Measurements from ENCODE around the gene SLC16A3.

The SLC16A3 gene

DNA sequence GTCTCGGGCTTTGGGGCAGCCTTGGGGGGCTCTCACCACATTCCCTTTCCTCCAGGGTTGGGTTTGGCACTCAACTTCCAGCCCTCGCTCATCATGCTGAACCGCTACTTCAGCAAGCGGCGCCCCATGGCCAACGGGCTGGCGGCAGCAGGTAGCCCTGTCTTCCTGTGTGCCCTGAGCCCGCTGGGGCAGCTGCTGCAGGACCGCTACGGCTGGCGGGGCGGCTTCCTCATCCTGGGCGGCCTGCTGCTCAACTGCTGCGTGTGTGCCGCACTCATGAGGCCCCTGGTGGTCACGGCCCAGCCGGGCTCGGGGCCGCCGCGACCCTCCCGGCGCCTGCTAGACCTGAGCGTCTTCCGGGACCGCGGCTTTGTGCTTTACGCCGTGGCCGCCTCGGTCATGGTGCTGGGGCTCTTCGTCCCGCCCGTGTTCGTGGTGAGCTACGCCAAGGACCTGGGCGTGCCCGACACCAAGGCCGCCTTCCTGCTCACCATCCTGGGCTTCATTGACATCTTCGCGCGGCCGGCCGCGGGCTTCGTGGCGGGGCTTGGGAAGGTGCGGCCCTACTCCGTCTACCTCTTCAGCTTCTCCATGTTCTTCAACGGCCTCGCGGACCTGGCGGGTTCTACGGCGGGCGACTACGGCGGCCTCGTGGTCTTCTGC, 8.4 kb downstream of the SLC16A3 start:
- H3K4me3 ChIP-seq (ENCODE audit: control insufficient read depth, low read depth, low read length), result no peak overlapping the region
- no peak for DNase-seq (ENCODE audit: low read depth)
- TF ChIP-seq, protein P1, sequence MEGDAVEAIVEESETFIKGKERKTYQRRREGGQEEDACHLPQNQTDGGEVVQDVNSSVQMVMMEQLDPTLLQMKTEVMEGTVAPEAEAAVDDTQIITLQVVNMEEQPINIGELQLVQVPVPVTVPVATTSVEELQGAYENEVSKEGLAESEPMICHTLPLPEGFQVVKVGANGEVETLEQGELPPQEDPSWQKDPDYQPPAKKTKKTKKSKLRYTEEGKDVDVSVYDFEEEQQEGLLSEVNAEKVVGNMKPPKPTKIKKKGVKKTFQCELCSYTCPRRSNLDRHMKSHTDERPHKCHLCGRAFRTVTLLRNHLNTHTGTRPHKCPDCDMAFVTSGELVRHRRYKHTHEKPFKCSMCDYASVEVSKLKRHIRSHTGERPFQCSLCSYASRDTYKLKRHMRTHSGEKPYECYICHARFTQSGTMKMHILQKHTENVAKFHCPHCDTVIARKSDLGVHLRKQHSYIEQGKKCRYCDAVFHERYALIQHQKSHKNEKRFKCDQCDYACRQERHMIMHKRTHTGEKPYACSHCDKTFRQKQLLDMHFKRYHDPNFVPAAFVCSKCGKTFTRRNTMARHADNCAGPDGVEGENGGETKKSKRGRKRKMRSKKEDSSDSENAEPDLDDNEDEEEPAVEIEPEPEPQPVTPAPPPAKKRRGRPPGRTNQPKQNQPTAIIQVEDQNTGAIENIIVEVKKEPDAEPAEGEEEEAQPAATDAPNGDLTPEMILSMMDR (conservative IDR thresholded peaks at IDR 0.05; ENCODE audit: control insufficient read depth, insufficient read depth, low read depth, low read length), result no peak

DNA sequence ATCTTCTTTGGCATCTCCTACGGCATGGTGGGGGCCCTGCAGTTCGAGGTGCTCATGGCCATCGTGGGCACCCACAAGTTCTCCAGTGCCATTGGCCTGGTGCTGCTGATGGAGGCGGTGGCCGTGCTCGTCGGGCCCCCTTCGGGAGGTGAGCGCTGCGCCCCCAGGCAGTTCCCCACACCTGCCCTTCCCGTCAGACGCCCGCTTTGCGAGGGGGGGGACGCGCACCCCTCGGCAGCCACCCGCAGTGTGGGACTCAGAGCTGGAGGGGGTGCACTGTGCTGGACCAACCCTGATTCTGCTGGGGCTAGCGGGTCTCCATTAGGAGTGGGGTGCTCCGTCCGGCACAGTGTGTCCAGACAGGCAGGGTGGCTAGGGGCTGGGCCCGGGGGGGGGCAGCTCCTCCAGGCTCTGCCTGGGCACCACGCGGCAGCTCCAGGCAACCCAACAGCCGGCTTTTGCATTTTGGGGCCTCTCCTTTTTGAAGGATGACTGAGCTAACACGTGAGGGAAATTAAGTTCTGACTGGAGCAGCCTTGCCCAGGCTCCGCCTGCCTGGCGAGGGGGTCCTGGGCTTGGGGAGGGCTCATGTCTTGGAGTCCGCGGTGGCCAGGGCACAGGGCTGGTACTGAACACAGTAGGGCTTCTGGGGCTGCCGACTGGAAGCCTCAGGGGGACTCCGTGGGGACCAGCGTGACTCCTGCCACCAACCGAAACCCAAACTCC, 9.1 kb downstream of the SLC16A3 start:
- H3K4me3 ChIP-seq (ENCODE audit: control insufficient read depth, low read depth, low read length), result no peak overlapping the region
- no peak for DNase-seq (ENCODE audit: low read depth)
- TF ChIP-seq, protein P1 (conservative IDR thresholded peaks at IDR 0.05; ENCODE audit: control insufficient read depth, insufficient read depth, low read depth, low read length), result no peak

DNA sequence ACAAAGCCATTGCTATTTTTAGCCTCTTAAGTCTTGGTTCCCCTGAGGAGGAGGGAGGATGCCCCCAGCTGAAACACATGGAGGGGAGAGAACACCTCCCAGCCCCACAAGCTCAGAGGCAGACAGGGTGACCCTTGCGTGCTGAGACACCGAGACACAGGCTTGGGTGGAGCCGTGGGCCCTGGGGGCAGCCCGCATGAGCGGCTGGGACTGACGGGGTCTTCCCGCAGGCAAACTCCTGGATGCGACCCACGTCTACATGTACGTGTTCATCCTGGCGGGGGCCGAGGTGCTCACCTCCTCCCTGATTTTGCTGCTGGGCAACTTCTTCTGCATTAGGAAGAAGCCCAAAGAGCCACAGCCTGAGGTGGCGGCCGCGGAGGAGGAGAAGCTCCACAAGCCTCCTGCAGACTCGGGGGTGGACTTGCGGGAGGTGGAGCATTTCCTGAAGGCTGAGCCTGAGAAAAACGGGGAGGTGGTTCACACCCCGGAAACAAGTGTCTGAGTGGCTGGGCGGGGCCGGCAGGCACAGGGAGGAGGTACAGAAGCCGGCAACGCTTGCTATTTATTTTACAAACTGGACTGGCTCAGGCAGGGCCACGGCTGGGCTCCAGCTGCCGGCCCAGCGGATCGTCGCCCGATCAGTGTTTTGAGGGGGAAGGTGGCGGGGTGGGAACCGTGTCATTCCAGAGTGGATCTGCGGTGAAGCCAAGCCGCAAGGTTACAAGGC, 9.8 kb downstream of the SLC16A3 start:
- TF ChIP-seq, protein P1 (conservative IDR thresholded peaks at IDR 0.05; ENCODE audit: control insufficient read depth, insufficient read depth, low read depth, low read length), result no peak
- H3K4me3 ChIP-seq (ENCODE audit: control insufficient read depth, low read depth, low read length), result no peak overlapping the region
- DNase-seq (ENCODE audit: low read depth), result peak; percentile 80

DNA sequence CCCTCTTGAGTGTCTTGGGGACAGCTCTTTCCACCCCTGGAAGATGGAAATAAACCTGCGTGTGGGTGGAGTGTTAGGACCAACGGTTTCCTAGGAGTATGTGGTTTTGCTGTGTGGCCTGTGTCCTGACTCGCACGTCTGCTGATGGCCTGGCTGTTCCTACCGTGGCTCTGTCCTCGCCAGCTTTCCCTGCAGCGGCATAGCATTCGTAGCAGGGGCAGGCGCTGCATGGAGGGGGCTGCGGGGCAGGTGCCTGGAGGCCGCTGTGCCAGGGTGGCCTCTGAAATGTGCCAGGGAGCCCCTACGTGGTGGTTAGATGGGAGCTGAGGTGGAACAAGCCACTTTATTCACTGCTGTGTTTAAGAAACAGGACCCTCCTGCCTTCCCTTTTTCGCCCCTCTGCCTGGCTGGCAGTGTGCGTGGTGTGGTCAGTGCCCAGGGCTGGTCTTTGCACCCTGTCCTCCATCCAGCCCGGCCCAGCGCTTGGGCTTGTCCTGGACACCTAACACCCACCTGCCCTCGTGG, 10.6 kb downstream of the SLC16A3 start:
- H3K4me3 ChIP-seq (ENCODE audit: control insufficient read depth, low read depth, low read length), result no peak overlapping the region
- TF ChIP-seq, protein P1 (conservative IDR thresholded peaks at IDR 0.05; ENCODE audit: control insufficient read depth, insufficient read depth, low read depth, low read length), result no peak
- DNase-seq (ENCODE audit: low read depth), result no peak

DNA sequence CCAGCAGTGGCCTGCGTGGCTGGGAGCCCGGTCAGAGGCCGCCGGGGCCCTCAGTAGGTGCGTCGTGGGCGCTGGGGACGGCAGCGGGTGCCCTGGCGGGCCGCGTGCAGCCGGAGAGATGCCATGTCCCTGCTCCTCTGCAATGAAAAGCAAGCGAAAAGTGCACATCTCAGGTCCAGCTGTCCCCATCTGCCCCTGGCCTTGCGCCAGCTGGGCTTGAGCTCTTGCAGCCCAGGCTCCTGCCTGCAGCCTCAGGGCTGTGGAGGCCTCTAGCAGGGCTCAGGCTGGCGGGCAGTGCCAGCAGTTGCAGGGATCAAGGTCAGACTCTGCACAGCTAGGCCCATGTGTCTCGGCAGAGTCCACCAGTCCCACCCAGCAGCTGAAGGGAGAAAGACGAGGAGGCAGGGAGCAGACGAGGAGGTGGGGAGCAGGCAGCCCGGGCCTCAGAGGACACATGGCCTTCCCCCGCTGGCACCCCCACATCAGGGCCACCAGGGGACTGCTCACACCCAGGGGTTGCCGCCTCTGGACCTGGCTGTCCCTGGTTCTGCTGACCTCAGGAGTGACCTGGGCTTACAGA, 11.2 kb downstream of the SLC16A3 start:
- TF ChIP-seq, protein P1 (conservative IDR thresholded peaks at IDR 0.05; ENCODE audit: control insufficient read depth, insufficient read depth, low read depth, low read length), result no peak
- DNase-seq (ENCODE audit: low read depth), result no peak
- H3K4me3 ChIP-seq (ENCODE audit: control insufficient read depth, low read depth, low read length), result no peak overlapping the region

DNA sequence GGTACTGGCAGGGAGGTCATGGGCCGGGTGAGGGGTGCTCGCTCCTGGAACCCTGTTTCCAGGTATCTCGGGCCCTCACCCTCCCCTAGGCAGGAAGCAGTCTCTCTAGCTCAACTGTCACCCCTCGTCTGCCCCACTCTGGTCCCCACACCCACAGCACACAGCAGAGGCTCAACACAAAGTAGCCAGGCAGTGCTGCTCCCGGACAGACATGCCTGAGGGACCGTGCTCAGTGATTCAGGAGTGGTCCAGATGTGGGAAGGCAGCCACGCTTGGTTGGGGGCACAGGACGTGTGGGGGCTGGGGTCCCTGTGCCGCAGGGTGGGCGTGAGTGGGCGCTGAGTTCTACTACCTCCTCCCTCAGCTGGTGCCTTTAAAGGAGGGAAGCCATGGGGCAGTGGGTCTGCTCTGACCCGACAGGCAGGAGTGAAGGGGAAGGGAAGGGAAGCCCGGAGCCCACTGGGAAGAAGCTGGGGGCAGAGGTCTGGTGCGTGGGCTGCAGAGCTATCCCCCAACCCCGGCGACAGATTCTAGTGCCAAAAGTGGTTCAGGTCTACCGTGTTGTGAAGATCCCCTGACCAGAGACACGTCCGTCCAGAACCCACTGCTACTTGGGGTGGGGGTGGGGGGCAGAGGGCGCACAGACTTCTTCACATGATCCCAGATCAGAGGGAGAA, 11.8 kb downstream of the SLC16A3 start:
- no peak for DNase-seq (ENCODE audit: low read depth)
- TF ChIP-seq, protein P1 (conservative IDR thresholded peaks at IDR 0.05; ENCODE audit: control insufficient read depth, insufficient read depth, low read depth, low read length), result no peak
- no peak overlapping the region for H3K4me3 ChIP-seq (ENCODE audit: control insufficient read depth, low read depth, low read length)

Data from fibroblast of mammary gland (primary cell).